ENCODE results near the gene LPP.

DNA sequence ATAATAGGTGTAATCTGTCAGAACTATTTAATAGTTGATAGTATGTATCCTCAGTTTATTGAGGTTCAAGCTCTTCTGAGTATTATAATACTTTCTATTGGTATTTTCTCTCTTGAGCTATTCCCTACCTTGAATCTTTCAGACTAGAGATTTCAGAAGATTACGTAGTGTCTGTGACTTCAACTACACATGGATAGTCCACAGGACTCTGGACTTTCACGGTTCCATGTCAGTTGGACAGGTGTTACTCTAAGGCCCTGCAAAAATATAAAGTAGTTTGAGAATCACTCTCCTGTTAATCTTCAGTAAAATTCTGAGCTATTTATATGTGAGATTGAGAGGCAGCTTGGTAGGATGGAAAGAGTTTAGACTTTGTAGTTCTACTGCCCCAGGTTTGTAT, 664.3 kb downstream of the LPP start:
- TF ChIP-seq, protein P1, sequence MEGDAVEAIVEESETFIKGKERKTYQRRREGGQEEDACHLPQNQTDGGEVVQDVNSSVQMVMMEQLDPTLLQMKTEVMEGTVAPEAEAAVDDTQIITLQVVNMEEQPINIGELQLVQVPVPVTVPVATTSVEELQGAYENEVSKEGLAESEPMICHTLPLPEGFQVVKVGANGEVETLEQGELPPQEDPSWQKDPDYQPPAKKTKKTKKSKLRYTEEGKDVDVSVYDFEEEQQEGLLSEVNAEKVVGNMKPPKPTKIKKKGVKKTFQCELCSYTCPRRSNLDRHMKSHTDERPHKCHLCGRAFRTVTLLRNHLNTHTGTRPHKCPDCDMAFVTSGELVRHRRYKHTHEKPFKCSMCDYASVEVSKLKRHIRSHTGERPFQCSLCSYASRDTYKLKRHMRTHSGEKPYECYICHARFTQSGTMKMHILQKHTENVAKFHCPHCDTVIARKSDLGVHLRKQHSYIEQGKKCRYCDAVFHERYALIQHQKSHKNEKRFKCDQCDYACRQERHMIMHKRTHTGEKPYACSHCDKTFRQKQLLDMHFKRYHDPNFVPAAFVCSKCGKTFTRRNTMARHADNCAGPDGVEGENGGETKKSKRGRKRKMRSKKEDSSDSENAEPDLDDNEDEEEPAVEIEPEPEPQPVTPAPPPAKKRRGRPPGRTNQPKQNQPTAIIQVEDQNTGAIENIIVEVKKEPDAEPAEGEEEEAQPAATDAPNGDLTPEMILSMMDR (IDR thresholded peaks at IDR 0.05), result no peak
- TF ChIP-seq POLR2AphosphoS5 (IDR thresholded peaks at IDR 0.05) (no peak), POLR2A (IDR thresholded peaks at IDR 0.05) (no peak)

Measured in stomach (tissue), 4 donors.